AG08396 (cell line): Measurements from ENCODE around the gene ACOT8.
"Not testable (repeated sequence)": the region's sequence is repeated elsewhere in the genome, so short reads cannot be mapped to it uniquely, and the experiment has no call there.

Experiments
- DNase-seq: peaks from one replicate; pipeline ENCODE4 v3.0.0; 2012; ENCODE audit warnings: low spot score, mixed read lengths

Gene ACOT8

DNA sequence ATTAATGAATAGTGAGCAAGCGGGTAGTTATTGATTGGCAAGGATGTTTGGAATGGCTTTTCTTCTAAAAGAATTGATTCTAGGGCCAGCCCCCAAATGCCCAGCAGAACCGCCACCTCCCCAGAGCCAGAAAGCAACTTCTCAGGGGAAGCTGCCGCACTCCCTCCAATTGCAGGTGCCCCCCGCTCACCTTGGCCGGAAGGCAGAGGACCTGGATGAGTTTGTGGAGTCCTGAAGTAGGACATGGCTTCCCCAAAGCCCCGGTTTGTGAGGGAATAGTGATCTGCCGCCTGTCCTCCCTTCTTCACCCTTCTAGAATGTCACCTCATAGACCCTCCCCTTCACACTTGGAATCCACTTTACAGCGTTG is 30.1 kb upstream of the ACOT8 start, which contains the start of gene SPATA25:
TSS of gene SPATA25 (minus strand) at position 277 of the 370 bp plus-strand sequence. CDS start at position 245, 32 bp downstream.
- DNase-seq, result no peak

DNA sequence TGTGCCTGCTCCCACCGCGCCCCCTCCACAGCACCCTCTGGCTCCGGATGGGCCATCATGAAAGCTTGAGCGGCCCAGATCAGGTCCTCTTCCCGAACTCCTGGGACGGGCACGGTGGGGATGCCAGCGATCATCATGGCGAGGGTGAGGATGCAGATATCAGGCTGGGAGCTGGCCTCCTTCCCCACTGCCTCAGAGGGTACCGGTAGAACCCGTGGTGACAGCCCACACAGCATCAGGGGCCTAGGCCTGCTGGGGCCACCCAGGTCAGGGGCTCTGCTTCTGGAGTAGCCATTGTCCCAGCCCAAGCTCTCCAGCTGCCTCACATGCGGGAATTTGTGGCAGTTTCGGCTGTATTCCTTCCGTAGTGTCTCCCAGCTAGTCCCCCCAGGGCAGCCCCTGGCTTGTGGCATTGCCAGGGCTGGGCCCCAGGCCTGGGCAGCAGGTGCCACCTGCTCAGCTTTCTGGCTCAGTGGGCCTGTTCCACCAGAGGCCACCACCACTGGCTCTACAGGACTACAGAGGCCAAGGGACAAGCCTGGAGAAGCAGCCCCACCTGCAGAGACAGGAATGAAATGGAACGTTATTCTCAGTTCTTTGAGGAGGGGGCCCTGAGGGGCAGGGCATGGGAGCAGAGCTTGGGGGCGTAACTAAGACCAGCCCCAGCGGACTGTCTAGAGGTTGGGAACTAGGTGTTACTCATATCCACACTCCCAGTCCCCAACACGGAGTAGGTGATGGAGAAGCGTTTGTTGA is 29.6 kb upstream of the ACOT8 start:
- no peak for DNase-seq

GRCh38 chr20:45883100-45883469 is 25.9 kb upstream of the ACOT8 start:
- DNase-seq, result no peak

- no peak for DNase-seq
Measured at GRCh38 chr20:45882469-45883099, 25.4 kb upstream of the ACOT8 start.

DNA sequence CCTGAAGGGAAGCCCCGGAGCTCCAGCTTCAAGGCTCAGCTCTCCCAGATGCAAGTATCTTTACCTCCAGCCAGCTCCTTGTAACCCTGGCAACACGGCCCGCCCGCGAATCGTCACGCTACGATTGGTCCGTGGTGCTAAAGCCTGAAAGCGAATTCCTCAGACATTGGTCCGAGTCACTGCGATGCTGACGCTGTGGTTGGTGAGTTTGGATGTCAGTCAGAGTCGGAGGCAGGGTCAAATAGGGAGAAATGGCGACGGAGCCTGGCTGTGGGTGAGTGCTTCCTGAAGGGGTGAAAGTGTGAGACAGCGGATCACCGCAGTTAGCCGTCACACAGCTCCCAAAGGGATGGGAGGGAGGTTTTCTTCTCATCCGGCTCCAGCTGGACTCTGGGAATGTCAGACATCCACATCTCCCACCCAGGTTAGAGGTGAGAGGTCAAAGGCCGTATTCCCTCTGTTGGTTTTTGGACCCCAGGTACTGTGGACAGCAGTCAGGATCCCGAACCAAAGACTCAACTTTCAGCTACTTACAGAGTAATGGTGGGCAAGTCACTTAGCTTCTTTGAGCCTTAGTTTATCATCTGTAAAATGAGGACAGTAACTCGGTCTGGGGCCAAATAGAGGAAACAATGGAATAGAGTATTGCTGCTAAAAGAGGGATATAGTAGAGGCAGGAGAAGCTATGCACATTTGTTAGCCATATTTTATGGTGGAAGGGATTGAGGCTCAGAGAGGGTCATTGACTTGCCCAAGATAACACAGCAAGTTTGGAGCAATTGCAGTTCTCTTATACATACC is 24.0 kb upstream of the ACOT8 start, which contains the start of gene ZSWIM1:
TSS of gene ZSWIM1 (plus strand) at position 240 of the 801 bp plus-strand sequence. CDS start 1,366 bp downstream, outside the sequence.
- DNase-seq, result peak; percentile 98

DNA sequence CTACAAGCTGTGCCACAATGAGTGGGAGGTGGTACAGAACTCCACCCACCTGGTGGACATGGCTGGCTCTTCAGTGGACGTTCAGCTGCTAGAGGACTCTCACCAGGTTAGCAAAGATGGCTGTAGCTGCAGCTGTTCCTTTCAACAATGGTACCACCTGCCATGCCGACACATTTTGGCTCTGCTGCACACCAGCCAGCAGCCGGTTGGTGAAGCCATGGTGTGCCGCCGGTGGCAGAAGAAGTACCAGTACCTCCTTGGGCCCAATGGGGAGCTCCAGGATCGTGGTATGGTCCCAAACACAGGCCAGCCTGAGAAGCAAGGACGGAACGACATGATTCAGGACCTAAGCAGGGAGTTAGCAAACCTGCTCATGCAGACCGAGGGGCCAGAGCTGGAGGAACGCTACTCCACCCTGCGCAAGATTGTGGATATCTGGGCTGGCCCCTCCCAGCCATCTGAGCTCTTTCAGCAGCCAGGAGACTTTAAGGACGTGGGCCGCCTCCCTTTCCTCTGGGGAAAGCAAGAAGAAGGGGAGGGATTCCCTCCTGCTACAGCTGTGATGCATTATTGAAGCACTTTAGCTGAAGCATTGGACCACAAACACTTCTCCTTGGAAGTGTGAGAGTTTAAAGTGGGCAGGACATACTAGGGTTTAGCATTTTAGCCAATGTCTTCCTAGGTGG is 21.0 kb upstream of the ACOT8 start:
- DNase-seq, result no peak

GRCh38 chr20:45874576-45874975 is 17.4 kb upstream of the ACOT8 start:
- DNase-seq, result no peak

DNA sequence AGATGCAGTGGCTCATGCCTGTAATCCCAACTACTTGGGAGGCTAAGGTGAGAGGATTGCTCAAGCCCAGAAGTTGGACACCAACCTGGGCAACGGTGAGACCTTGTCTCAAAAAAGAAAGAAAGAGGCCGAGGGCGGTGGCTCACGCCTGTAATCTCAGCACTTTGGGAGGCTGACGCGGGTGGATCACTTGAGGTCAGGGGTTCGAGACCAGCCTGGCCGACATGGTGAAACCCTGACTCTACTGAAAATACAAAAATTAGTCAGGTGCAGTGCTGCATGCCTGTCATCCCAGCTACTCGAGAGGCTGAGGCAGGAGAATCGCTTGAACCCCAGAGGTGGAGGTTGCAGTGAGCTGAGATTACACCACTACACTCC is 16.9 kb upstream of the ACOT8 start:
- not testable (repeated sequence) for DNase-seq

- DNase-seq, result no peak
Measured at GRCh38 chr20:45873409-45874103, 16.4 kb upstream of the ACOT8 start.

DNA sequence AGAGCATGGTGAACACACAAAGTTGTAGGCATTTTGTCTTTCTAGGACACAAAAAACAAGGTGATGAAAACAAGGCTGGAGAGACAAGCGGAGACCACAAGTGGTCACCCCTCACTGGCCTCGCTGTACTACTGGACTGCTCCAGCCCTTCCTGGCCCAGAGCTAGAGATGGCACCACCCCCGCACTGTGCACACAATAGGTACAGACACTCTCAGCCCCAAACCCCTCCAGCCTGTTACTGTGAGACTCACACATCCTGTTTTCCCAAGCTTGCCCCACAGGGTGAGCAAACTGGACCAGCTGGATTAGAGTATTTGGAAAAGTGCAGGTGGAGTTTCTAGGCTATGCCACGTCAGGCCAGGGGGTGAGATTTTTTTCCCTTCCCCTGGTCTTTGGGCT is 15.4 kb upstream of the ACOT8 start:
- DNase-seq, result no peak

GRCh38 chr20:45867819-45868176 is 10.6 kb upstream of the ACOT8 start:
- peak; percentile 68 for DNase-seq

GRCh38 chr20:45867136-45867818 is 10.1 kb upstream of the ACOT8 start:
- DNase-seq, result no peak

GRCh38 chr20:45866454-45866853 is 9.3 kb upstream of the ACOT8 start:
- DNase-seq, result no peak

GRCh38 chr20:45863543-45864470 is 6.6 kb upstream of the ACOT8 start:
- no peak for DNase-seq

DNA sequence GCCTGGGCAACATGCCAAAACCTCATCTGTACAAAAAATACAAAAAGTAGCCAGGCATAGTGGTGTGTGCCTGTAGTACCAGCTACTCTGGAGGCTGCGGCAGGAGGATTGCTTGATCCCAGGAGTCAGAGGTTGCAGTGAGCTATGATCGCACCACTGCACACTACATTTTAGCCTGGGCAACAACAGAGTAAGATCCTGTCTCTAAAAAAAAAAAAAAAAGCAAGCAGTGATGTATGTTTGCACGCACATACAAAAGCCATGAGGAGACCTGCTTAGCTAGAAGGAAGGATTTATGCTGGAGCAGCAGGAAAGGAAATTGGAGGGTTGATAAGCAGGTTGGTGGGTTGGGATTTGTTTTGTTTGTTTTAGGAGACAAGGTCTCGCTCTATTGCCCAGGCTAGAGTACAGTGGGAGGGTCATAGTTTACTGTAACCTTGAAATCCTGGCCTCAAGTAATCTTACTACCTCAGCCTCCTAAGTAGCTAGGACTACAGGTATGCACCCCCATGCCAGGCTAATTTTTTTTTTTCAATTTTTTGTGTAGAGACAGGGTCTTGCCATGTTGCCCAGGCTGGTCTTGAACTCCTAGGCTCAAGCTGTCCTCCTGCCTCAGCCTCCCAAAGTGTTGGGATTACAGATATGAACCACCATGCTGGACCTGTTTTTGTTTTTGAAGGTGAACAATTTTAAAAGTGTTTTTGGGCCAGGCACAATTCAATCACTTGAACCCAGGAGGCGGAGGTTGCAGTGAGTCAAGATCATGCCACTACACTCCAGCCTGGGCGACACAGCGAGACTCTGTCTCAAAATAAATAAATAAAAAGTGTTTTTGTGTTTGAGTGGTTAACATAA is 4.3 kb upstream of the ACOT8 start:
- DNase-seq, result no peak

DNA sequence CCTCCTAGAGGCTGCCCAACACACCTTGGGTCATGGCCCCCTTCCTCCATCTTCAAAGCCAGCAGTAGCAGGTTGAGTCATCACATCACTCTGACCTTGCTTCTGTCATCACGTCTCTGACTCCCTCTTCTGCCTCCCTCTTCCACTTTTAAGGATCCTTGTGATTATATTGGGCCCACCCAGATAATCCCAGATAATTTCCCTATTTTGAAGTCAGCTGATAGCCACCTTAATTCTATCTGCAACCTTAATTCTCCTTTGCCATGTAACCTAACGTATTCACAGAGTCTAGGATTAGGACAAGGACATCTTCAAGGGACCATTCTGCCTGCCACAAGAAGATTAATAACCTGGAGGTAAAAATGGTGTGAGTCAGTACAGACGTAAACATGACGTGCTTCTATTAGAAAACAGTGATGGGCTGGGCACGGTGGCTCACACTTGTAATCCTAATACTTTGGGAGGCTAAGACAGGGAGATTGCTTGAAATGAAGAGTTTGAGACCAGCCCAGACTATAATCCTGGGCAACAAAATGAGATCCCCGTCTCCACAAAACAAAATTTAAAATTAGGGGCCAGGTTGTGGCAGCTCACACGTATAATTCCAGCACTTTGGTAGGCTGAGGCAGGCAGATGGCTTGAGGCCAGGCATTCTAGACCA is 3.5 kb upstream of the ACOT8 start:
- no peak for DNase-seq

GRCh38 chr20:45859916-45860315 is 2.7 kb upstream of the ACOT8 start:
- no peak for DNase-seq

GRCh38 chr20:45857882-45858216 is 657 bp upstream of the ACOT8 start:
- DNase-seq, result no peak

DNA sequence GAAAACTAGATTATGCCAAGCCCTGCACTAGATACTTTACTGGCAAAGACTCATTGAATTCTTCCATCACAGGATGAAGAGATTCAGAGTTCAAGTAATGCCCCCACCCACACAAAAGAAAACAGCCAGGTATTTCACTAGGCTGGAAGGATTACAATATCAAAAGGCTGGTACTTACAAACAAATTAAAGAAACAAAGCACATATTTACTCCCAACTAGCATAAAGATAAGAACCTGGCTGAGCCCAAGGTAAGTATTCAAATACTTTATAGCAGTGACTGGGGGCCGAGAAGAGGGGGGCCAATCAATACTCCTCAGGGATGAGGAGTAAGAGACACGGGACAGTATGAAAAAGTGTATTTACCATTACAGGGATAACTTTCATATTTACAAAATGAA is 3.7 kb downstream of the ACOT8 start:
- no peak for DNase-seq
